Prostate gland (tissue), 2 donors: Measurements from ENCODE around the gene SELENOH.

ENCODE experiments used
- POLR2A ChIP-seq: fragments of 450-650 bp; IDR thresholded peaks from one replicate; pipeline ENCODE4 v1.6.1; 2016; ENCODE audit warnings: antibody characterized with exemption, mild to moderate bottlenecking
- TF ChIP-seq, protein P1 (sequence below), 4 experiments: fragments of 200-600 bp in 2 of 4; fragments of 450-650 bp in 2 of 4; sonication (generic) in 2 of 4; IDR thresholded peaks; 1 replicate in 3 of 4; 2 replicates in 1 of 4; pipeline ENCODE4 v1.5.1; 2016 to 2019; ENCODE audit warnings: antibody characterized with exemption in 4 of 4, mild to moderate bottlenecking in 2 of 4, moderate library complexity in 2 of 4

DNA sequence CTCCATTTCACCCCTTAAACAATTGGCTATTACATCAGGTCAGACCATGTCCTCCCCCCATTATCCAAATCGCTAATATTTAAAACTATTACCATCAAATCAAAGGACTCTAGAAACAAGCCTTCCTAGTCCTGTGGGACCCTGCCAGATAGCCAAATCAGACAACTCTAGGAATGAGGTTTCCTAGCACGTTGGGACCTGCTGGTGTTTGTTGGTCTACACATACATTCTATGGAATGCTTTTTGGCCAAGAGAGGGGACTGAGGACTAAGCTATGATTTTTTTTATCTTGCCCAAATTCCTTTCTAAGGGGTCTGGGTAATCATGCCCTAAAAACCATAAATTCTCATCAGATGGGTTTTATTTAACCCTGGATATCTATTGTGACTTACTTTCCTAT lies 14.1 kb upstream of the SELENOH start:
- TF ChIP-seq, protein P1, sequence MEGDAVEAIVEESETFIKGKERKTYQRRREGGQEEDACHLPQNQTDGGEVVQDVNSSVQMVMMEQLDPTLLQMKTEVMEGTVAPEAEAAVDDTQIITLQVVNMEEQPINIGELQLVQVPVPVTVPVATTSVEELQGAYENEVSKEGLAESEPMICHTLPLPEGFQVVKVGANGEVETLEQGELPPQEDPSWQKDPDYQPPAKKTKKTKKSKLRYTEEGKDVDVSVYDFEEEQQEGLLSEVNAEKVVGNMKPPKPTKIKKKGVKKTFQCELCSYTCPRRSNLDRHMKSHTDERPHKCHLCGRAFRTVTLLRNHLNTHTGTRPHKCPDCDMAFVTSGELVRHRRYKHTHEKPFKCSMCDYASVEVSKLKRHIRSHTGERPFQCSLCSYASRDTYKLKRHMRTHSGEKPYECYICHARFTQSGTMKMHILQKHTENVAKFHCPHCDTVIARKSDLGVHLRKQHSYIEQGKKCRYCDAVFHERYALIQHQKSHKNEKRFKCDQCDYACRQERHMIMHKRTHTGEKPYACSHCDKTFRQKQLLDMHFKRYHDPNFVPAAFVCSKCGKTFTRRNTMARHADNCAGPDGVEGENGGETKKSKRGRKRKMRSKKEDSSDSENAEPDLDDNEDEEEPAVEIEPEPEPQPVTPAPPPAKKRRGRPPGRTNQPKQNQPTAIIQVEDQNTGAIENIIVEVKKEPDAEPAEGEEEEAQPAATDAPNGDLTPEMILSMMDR (IDR thresholded peaks at IDR 0.05) = no peak
- TF ChIP-seq POLR2A = no peak
